Measurements from ENCODE around the gene PIK3AP1. TPM values are rescaled to one million over a fixed set of nuclear protein-coding genes. Genes with fewer than 3 reads are reported as not detected.

The PIK3AP1 gene
- total RNA-seq, 4 donors from 2014 or later, result 17.5 to 64.4 (median 23.7) TPM

GRCh38 chr10:96578633-96579032 lies 141.7 kb downstream of the PIK3AP1 start:
- TF ChIP-seq CTCF (IDR thresholded peaks at IDR 0.05; ENCODE audit: low read depth), result no peak

- TF ChIP-seq CTCF (IDR thresholded peaks at IDR 0.05; ENCODE audit: low read depth), result no peak
These were observed 142.3 kb downstream of the PIK3AP1 start for GRCh38 chr10:96578022-96578421.

- TF ChIP-seq CTCF (IDR thresholded peaks at IDR 0.05; ENCODE audit: low read depth), result no peak
These were observed 143.2 kb downstream of the PIK3AP1 start for GRCh38 chr10:96577069-96577468.

GRCh38 chr10:96576277-96576980 lies 143.9 kb downstream of the PIK3AP1 start:
- no peak for TF ChIP-seq CTCF (IDR thresholded peaks at IDR 0.05; ENCODE audit: low read depth)

- no peak for TF ChIP-seq CTCF (IDR thresholded peaks at IDR 0.05; ENCODE audit: low read depth)
These were observed 147.3 kb downstream of the PIK3AP1 start for GRCh38 chr10:96573036-96573435.

- TF ChIP-seq CTCF (IDR thresholded peaks at IDR 0.05; ENCODE audit: low read depth), result no peak
These were observed 149.0 kb downstream of the PIK3AP1 start for GRCh38 chr10:96570983-96571964.

- no peak for TF ChIP-seq CTCF (IDR thresholded peaks at IDR 0.05; ENCODE audit: low read depth)
These were observed 149.8 kb downstream of the PIK3AP1 start for GRCh38 chr10:96570511-96570910.
